ENCODE results near the gene C2CD2. TPM values are rescaled to one million over a fixed set of nuclear protein-coding genes. Genes with fewer than 3 reads are reported as not detected.

The C2CD2 gene
- total and polyA plus RNA-seq, 12 donors = 175 to 439 (median 284) TPM

DNA sequence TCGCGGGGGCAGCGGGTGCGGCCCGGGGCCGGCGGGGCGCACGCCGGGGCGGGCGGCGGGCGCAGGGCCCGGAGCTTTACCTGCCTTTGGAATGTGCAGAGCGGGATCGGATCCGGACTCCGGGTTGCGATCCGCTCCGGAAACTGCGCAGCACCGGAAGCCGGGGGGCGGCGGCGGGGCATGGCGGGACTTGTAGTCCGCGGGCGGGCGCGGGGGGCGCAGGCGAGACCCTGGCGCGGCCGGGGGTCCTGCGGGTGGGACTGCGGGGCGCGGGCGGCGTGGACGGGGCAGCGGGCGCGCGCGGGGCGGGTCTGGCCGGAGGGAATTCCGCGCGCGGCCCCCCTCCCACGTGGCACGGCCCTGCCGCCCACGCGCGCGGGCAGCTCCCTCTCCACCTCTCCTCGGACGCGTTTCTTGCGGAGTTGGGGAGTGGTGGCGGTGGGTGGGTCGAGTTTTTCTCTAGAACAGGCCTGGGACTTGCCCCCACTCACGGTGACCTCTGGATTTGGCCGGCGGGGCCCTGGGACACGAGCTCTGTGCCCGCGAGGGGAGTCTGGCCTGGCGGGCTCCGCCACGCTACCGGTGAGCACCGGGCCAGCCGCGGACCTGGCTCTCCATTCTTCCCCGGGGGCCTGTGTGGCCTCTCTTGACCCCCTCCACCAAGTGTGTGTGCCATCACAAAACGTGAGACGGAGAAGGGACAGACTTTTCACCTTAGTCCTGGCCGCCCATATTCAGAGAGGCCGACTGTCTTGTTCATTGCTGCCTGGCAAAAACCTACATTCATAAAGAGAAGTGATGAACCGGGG, 74.4 kb downstream of the C2CD2 start, which contains the start of gene PRDM15:
TSS of gene PRDM15 (minus strand) at position 155 of the 809 bp plus-strand sequence. CDS start 18,981 bp downstream, outside the sequence.
- peak within 1 kb of the TSS; percentile 33 to 100 (median 84) for H3K27ac ChIP-seq
- no peak for TF ChIP-seq POLR2A (IDR thresholded peaks at IDR 0.05)
- TF ChIP-seq, protein P1, sequence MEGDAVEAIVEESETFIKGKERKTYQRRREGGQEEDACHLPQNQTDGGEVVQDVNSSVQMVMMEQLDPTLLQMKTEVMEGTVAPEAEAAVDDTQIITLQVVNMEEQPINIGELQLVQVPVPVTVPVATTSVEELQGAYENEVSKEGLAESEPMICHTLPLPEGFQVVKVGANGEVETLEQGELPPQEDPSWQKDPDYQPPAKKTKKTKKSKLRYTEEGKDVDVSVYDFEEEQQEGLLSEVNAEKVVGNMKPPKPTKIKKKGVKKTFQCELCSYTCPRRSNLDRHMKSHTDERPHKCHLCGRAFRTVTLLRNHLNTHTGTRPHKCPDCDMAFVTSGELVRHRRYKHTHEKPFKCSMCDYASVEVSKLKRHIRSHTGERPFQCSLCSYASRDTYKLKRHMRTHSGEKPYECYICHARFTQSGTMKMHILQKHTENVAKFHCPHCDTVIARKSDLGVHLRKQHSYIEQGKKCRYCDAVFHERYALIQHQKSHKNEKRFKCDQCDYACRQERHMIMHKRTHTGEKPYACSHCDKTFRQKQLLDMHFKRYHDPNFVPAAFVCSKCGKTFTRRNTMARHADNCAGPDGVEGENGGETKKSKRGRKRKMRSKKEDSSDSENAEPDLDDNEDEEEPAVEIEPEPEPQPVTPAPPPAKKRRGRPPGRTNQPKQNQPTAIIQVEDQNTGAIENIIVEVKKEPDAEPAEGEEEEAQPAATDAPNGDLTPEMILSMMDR (IDR thresholded peaks at IDR 0.05) = no peak
- WGBS, 4 donors = 2 to 13% (median 3%) methylated on average over 5 to 89 of the region's 89 CpGs
- intact Hi-C loops (cut with DNase I) = loop anchor here in 1 of 2 donors (10.0 kb wide), 1 partner anchor 65 kb away; no protein-coding TSS in a partner anchor
- H3K9me3 ChIP-seq (replicated peaks in 1 of 3) = no peaks in the 10 kb centered on the region
- H3K36me3 ChIP-seq (replicated peaks in 1 of 2) = no peaks in the 10 kb centered on the region
- H3K27me3 ChIP-seq = no peaks in the 10 kb centered on the region
- H3K4me1 ChIP-seq (replicated peaks in 1 of 2) = peaks cover 6 to 16% of the 10 kb centered on the region in 2 donors
- H3K4me3 ChIP-seq = peak within 1 kb of the TSS in 3 of 4 donors; percentile 62 to 94 (median 77)
- peak; percentile 78 to 89 (median 85) for DNase-seq

DNA sequence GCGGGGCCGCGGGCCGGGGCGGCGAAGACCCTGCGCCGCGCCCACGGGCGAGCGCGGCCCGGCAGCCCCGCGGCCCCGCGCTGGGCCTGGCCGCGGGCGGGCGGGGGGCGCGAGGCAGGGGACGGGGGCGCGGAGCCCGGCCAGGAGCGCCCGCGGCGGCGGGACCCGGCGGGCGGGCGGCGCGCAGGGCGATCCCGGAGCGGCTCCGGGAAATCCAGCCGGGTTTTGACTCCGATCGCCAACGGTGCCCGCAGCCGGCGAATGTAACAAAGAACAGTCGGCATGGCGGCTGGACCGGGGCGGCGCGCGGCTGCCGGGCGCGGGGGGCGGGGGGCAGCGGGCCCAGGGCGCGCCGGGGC, 75.0 kb downstream of the C2CD2 start:
- H3K27me3 ChIP-seq = no peaks in the 10 kb centered on the region
- TF ChIP-seq, protein P1 (IDR thresholded peaks at IDR 0.05) = no peak
- no peak for TF ChIP-seq POLR2A (IDR thresholded peaks at IDR 0.05)
- intact Hi-C loops (cut with DNase I) = loop anchor here in 1 of 2 donors (10.0 kb wide), 1 partner anchor 64 kb away; no protein-coding TSS in a partner anchor
- no peaks in the 10 kb centered on the region for H3K9me3 ChIP-seq (replicated peaks in 1 of 3)
- H3K36me3 ChIP-seq (replicated peaks in 1 of 2) = no peaks in the 10 kb centered on the region
- peak overlapping the region in 1 of 5 donors; percentile 100 for H3K27ac ChIP-seq
- peaks cover 6 to 16% of the 10 kb centered on the region in 2 donors for H3K4me1 ChIP-seq (replicated peaks in 1 of 2)
- WGBS, 4 donors = 0 to 2% (median 2%) methylated on average over 24 to 65 of the region's 65 CpGs; no CpG with 5 or more reads in 1 of the 4 donors
- H3K4me3 ChIP-seq = peak overlapping the region in 1 of 4 donors; percentile 94
- DNase-seq = peak; percentile 82 to 91 (median 85)

DNA sequence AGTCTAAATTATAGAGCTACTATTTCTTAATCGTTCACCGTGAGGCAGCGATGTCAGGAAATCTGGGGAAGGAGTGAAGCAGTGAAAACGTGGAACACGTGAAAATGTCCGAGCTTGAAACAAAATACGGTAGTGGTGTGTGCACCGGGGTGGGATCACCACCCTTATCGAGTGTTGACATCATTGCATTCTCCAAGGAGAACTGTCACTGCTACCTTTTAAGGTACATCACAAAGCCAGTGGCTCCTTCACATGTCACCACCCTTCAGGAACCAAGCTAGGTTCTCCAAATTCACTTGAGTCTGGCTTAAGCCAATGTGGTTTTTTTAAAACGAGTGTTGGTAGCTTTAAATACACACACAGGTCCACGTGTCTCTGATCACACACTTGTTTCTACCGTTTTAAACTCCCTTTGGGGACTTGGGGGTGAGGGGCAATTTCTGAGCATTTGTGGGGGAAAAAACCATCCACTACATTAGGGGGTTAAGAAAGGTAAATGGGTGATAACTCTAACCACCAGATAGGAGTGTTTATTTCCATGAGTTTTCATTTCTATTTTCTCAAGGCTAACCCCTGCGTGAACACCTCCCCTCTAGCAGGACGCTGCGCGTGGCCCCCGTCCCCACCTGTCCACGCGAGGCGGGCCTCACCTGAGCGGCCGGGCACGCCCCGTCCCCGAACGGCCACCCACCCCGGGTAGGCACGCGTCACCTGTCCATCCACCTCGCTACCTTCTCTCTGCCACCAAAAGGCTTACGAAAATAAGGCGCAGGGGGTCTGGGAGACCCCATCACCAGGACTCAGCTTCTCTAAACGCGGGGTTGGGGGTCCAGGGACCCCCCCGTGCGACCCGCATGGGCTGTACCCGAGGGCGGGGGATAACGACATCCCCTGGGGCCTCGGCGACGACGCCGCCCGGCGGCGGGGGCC, 75.7 kb downstream of the C2CD2 start:
- Histone ChIP-seq H3K4me3 (peak overlapping the region in 3 of 4 donors; percentile 62 to 94 (median 77)), H3K4me1 (replicated peaks in 1 of 2) (peaks cover 6 to 16% of the 10 kb centered on the region in 2 donors), H3K9me3 (replicated peaks in 1 of 3) (no peaks in the 10 kb centered on the region), H3K27ac (peak overlapping the region in 3 of 5 donors; percentile 28 to 100 (median 68)), H3K27me3 (no peaks in the 10 kb centered on the region), H3K36me3 (replicated peaks in 1 of 2) (no peaks in the 10 kb centered on the region)
- WGBS, 4 donors = 0 to 2% (median 1%) methylated on average over 18 to 48 of the region's 48 CpGs
- TF ChIP-seq POLR2A (IDR thresholded peaks at IDR 0.05) = peak; percentile 19 to 39
- TF ChIP-seq, protein P1 (IDR thresholded peaks at IDR 0.05) = no peak
- DNase-seq = peak in 6 of 7 donors; percentile 48 to 76 (median 61)
- intact Hi-C loops (cut with DNase I) = loop anchor here in 1 of 2 donors (10.0 kb wide), 1 partner anchor 63 kb away; no protein-coding TSS in a partner anchor

Data from adrenal gland (tissue), 12 donors.